CD4-positive, CD25-positive, alpha-beta regulatory T cell (primary cell): ENCODE results near the gene SMCO4. TPM values are rescaled to one million over a fixed set of nuclear protein-coding genes. Genes with fewer than 3 reads are reported as not detected.
"Not testable (repeated sequence)": the region's sequence is repeated elsewhere in the genome, so short reads cannot be mapped to it uniquely, and the experiment has no call there.

Source experiments
- ATAC-seq, 2 donors: fragments of 150-1000 bp; cut with Tn5 transposase; one replicate each; pipeline ENCODE4 v1.10.0; 2021; ENCODE audit warnings: low read depth in 2 of 2, moderate number of reproducible peaks in 2 of 2, moderate library complexity in 1 of 2
- DNase-seq, 3 donors: peaks; one replicate each; pipeline versions ENCODE4 v3.0.0 to v3.0.0-alpha.2; 2012 to 2022; ENCODE audit warnings: mixed read lengths in 1 of 3
- H3K27ac ChIP-seq: one replicate; pipeline ENCODE4 v1.7.0; 2013; ENCODE audit warnings: mild to moderate bottlenecking, low read length; ENCODE audit not compliant: insufficient read depth, poor library complexity, severe bottlenecking
- H3K27me3 ChIP-seq: one replicate; pipeline ENCODE4 v1.7.0; 2013; ENCODE audit warnings: low read length; ENCODE audit not compliant: control insufficient read depth, insufficient read depth
- H3K36me3 ChIP-seq: one replicate; pipeline ENCODE4 v1.7.0; 2013; ENCODE audit warnings: mild to moderate bottlenecking, low read length, moderate library complexity; ENCODE audit not compliant: control insufficient read depth, insufficient read depth
- H3K4me1 ChIP-seq: 2 replicates; pipeline ENCODE4 v1.7.0; 2013; ENCODE audit warnings: mild to moderate bottlenecking, low read length; ENCODE audit not compliant: insufficient read depth, control insufficient read depth, poor library complexity, severe bottlenecking
- H3K4me3 ChIP-seq: one replicate; pipeline ENCODE4 v1.7.0; 2013; ENCODE audit warnings: low read depth, mild to moderate bottlenecking, low read length, moderate library complexity
- H3K9me3 ChIP-seq, 2 experiments: 1 replicate in 1 of 2; 2 replicates in 1 of 2; pipeline ENCODE4 v1.7.0; 2013; ENCODE audit warnings: low read length in 2 of 2, mild to moderate bottlenecking in 1 of 2, moderate library complexity in 1 of 2; ENCODE audit not compliant: control insufficient read depth in 2 of 2
- H3K27ac Mint-ChIP-seq, 3 donors: one replicate each; pipeline ENCODE4 v1.8.0; 2020 to 2022; ENCODE audit warnings: mild to moderate bottlenecking in 3 of 3, mixed read lengths in 3 of 3, moderate library complexity in 2 of 3
- H3K27me3 Mint-ChIP-seq: one replicate; pipeline ENCODE4 v1.8.0; 2022; ENCODE audit warnings: mild to moderate bottlenecking, mixed read lengths
- H3K36me3 Mint-ChIP-seq: one replicate; pipeline ENCODE4 v1.8.0; 2020; ENCODE audit warnings: mixed read lengths
- H3K4me1 Mint-ChIP-seq, 4 donors: one replicate each; pipeline ENCODE4 v1.8.0; 2020 to 2022; ENCODE audit warnings: mixed read lengths in 4 of 4, mild to moderate bottlenecking in 1 of 4
- H3K4me3 Mint-ChIP-seq, 4 donors: one replicate each; pipeline ENCODE4 v1.8.0; 2020 to 2022; ENCODE audit warnings: mild to moderate bottlenecking in 4 of 4, mixed read lengths in 4 of 4, moderate library complexity in 3 of 4
- H3K9me3 Mint-ChIP-seq, 7 donors: one replicate each; pipeline ENCODE4 v1.8.0; 2020 to 2022; ENCODE audit warnings: mixed read lengths in 7 of 7, mild to moderate bottlenecking in 3 of 7, moderate library complexity in 2 of 7
- polyA plus RNA-seq, 4 donors: library from polyadenylated mRNA; unstranded; fragments of 300-500 nt; fragmentation: Illumina TruSeq; gene quantifications; one replicate each; pipeline ENCODE4 v1.2.3, GENCODE V29; 2021
- total RNA-seq: library from RNA; stranded (reverse); gene quantifications from one replicate; pipeline ENCODE4 v1.2.3, GENCODE V29; 2022

The SMCO4 gene
- total and polyA plus RNA-seq, 5 donors from 2014 or later = 4.8 to 12.8 (median 5.0) TPM

DNA sequence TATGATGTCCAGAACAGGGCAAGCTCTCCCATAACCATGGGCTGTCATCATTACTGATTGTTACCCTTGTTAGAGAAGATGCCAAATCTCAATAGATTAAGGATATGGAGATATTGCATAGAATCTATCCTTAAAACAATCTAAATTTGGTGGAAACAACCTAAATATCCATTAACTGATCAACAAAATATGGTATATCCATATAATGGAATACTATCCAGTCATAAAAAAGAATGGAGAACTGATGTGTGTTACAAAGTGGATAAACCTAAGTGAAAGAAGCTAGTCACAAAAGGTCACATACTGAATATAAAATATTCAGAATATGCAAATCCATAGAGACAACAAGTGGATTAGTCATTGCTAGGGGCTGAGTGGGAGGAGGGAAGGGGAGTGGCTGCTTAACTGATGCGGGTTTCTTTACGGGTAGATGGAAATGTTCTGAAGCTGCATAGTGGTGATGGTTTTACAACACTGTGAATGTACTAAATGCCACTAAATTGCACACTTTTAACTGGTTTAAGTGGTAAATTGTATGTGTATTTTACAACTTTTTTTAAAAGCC, 36.1 kb upstream of the SMCO4 start:
- peaks cover 0 to 7% (median 3%) of the 10 kb centered on the region in 7 donors for H3K9me3 Mint-ChIP-seq
- no peak overlapping the region for H3K4me3 Mint-ChIP-seq
- no peaks in the 10 kb centered on the region for H3K36me3 ChIP-seq
- no peak overlapping the region for H3K4me3 ChIP-seq
- DNase-seq = no peak
- no peak overlapping the region for H3K27ac ChIP-seq
- no peaks in the 10 kb centered on the region for H3K4me1 Mint-ChIP-seq
- no peaks in the 10 kb centered on the region for H3K27me3 Mint-ChIP-seq
- H3K4me1 ChIP-seq = no peaks in the 10 kb centered on the region
- peaks cover 0 to 4% of the 10 kb centered on the region in 2 experiments for H3K9me3 ChIP-seq
- no peak overlapping the region for H3K27ac Mint-ChIP-seq
- no peak for ATAC-seq
- peaks cover 2% of the 10 kb centered on the region for H3K27me3 ChIP-seq
- H3K36me3 Mint-ChIP-seq = no peaks in the 10 kb centered on the region

DNA sequence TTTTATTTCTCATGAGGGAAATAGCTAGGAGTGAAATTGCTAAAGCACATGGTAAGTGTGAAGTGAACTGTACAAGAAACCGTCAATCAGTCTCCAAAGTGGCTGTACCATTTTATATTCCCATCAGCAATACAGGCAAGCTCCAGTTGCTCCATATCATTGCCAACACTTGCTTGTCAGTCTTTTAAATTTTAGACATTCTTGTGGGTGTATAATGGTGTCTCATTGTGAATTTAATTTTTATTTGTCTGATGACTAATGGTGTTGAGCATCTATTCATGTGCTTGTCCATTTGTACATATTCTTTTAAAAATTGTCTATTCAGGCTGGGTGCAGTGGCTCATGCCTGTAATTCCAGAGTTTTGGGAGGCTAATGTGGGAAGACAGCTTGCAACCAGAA, 34.1 kb upstream of the SMCO4 start:
- no peaks in the 10 kb centered on the region for H3K27me3 Mint-ChIP-seq
- ATAC-seq (no peak), DNase-seq (no peak)
- no peak overlapping the region for H3K4me3 ChIP-seq
- H3K9me3 ChIP-seq = peaks cover 0 to 4% of the 10 kb centered on the region in 2 experiments
- H3K27ac ChIP-seq = no peak overlapping the region
- H3K36me3 ChIP-seq = no peaks in the 10 kb centered on the region
- no peaks in the 10 kb centered on the region for H3K4me1 ChIP-seq
- peaks cover 0 to 7% (median 3%) of the 10 kb centered on the region in 7 donors for H3K9me3 Mint-ChIP-seq
- no peak overlapping the region for H3K27ac Mint-ChIP-seq
- no peaks in the 10 kb centered on the region for H3K27me3 ChIP-seq
- no peaks in the 10 kb centered on the region for H3K36me3 Mint-ChIP-seq
- H3K4me1 Mint-ChIP-seq = no peaks in the 10 kb centered on the region
- no peak overlapping the region for H3K4me3 Mint-ChIP-seq

DNA sequence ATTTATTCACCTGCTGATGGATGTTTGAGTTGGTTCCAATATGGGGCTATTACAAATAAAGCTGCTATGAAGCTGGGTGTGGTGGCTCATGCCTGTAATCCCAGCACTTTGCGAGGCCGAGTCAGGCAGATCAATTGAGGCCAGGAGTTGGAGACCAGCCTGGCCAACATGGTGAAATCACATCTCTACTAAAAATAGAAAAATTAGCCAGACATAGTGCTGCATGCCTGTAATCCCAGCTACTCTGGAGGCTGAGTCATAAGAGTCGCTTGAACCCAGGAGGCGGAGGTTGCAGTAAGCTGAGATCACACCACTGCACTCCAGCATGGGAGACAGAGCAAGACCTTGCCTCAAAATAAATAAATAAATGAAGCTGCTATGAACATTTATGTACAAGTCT, 33.7 kb upstream of the SMCO4 start:
- not testable (repeated sequence) for H3K27ac ChIP-seq, ATAC-seq, H3K9me3 ChIP-seq, H3K27me3 ChIP-seq, H3K27me3 Mint-ChIP-seq, H3K36me3 Mint-ChIP-seq, H3K4me3 ChIP-seq, H3K27ac Mint-ChIP-seq, H3K9me3 Mint-ChIP-seq, H3K4me1 Mint-ChIP-seq, H3K36me3 ChIP-seq, H3K4me1 ChIP-seq, DNase-seq, H3K4me3 Mint-ChIP-seq

DNA sequence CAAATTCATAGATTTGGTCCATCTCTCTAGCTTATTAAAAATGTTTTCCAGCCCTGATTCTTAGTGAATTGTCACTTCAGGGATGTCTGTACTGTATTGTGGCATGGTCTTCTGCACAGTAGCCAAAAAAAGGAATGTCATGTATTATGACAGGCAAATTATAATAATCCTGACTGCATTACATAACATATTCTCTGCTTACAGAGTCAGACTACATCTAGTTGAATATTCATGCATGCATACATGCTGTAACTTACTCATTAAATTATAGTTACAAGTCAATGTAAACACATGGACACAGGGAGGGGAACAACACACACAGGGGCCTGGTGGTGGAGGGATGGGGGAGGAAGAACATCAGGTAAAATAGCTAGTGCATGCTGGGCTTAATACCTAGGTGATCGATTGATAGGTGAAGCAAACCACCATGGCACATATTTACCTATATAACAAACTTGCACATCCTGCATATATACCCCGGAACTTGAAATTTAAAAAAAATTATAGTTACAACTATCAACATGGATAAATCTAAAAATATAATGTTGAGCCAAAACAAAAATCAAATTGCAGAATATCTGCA, 31.5 kb upstream of the SMCO4 start:
- Histone ChIP-seq H3K27ac (no peak overlapping the region), H3K27me3 (peaks cover 2% of the 10 kb centered on the region), H3K4me3 (no peak overlapping the region), H3K9me3 (peaks cover 0 to 4% of the 10 kb centered on the region in 2 experiments), H3K4me1 (no peaks in the 10 kb centered on the region), H3K36me3 (no peaks in the 10 kb centered on the region)
- Mint-ChIP-seq H3K4me1 (no peaks in the 10 kb centered on the region), H3K9me3 (peaks cover 0 to 6% (median 2%) of the 10 kb centered on the region in 7 donors), H3K36me3 (no peaks in the 10 kb centered on the region), H3K27ac (no peak overlapping the region), H3K27me3 (no peaks in the 10 kb centered on the region), H3K4me3 (no peak overlapping the region)
- ATAC-seq (no peak), DNase-seq (no peak)

DNA sequence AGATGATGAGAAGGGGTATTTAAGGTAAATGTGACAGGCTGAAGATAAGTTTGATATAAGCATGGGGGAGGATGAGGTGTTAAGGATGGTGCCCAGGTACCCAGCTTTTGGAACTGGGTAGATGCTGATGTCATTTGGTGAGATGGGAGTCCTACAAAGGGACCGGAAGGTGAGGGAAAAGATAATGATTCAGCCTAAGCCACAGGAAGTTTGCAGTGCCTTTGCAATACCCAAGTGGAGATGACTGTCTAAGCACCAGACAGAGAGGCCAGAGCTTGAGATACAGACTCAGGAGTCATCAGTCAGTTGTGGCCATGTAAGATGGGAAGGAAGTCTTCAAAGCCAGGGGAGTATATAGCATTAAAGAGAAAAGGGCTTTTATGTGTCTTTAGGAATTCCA, 30.0 kb upstream of the SMCO4 start:
- H3K27me3 Mint-ChIP-seq = no peaks in the 10 kb centered on the region
- no peak overlapping the region for H3K27ac Mint-ChIP-seq
- H3K4me1 Mint-ChIP-seq = no peaks in the 10 kb centered on the region
- Histone ChIP-seq H3K36me3 (no peaks in the 10 kb centered on the region), H3K27ac (no peak overlapping the region), H3K4me1 (no peaks in the 10 kb centered on the region), H3K27me3 (peaks cover 2% of the 10 kb centered on the region), H3K9me3 (no peaks in the 10 kb centered on the region), H3K4me3 (no peak overlapping the region)
- DNase-seq = no peak
- no peak for ATAC-seq
- peaks cover 0 to 6% (median 0%) of the 10 kb centered on the region in 7 donors for H3K9me3 Mint-ChIP-seq
- no peak overlapping the region for H3K4me3 Mint-ChIP-seq
- H3K36me3 Mint-ChIP-seq = no peaks in the 10 kb centered on the region

DNA sequence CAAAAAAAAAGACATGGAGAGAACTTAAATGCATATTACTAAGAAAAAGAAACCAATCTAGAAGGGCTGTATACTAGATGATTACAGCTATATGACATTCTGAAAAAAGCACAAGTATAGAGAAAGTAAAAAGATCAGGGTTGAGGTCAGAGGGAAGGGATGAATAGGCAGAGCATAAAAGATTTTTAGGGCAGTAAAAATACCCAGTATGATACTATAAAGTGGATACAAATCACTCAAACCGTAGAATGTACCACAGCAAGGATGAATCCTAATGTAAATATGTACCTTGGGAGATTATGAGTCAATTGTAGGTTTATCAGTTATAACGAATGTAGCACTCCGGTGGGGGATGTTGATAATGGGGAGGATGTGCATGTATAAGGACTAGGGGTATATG, 29.4 kb upstream of the SMCO4 start:
- no peak overlapping the region for H3K4me3 ChIP-seq
- no peaks in the 10 kb centered on the region for H3K9me3 ChIP-seq
- DNase-seq = no peak
- H3K27ac Mint-ChIP-seq = no peak overlapping the region
- no peak overlapping the region for H3K4me3 Mint-ChIP-seq
- no peaks in the 10 kb centered on the region for H3K36me3 ChIP-seq
- H3K4me1 ChIP-seq = no peaks in the 10 kb centered on the region
- H3K36me3 Mint-ChIP-seq = no peaks in the 10 kb centered on the region
- H3K9me3 Mint-ChIP-seq = peaks cover 0 to 6% (median 0%) of the 10 kb centered on the region in 7 donors
- H3K27me3 ChIP-seq = peaks cover 2% of the 10 kb centered on the region
- H3K27me3 Mint-ChIP-seq = no peaks in the 10 kb centered on the region
- no peaks in the 10 kb centered on the region for H3K4me1 Mint-ChIP-seq
- H3K27ac ChIP-seq = no peak overlapping the region
- no peak for ATAC-seq

DNA sequence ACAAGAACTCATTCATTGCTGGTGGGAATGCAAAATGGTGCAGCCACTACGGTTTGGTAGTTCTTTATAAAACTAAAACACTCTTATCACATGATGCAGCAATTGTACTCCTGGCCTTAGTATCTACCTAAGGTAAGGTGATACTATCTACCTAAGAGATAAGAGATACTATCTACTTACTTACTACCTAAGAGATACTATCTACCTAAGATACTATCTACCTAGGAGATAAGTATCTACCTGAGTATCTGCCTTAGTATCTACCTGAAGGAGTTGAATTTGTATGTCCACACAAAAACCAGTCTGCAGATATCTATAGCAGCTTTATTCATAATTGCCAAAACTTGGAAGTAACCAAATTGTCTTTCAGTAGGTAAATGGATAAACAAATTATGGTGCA, 29.0 kb upstream of the SMCO4 start:
- Mint-ChIP-seq H3K27ac (no peak overlapping the region), H3K4me3 (no peak overlapping the region), H3K9me3 (peaks cover 0 to 6% (median 0%) of the 10 kb centered on the region in 7 donors), H3K36me3 (no peaks in the 10 kb centered on the region), H3K27me3 (no peaks in the 10 kb centered on the region), H3K4me1 (no peaks in the 10 kb centered on the region)
- H3K27ac ChIP-seq = no peak overlapping the region
- ATAC-seq (no peak), DNase-seq (no peak)
- H3K36me3 ChIP-seq = no peaks in the 10 kb centered on the region
- no peak overlapping the region for H3K4me3 ChIP-seq
- peaks cover 2% of the 10 kb centered on the region for H3K27me3 ChIP-seq
- no peaks in the 10 kb centered on the region for H3K4me1 ChIP-seq
- no peaks in the 10 kb centered on the region for H3K9me3 ChIP-seq

DNA sequence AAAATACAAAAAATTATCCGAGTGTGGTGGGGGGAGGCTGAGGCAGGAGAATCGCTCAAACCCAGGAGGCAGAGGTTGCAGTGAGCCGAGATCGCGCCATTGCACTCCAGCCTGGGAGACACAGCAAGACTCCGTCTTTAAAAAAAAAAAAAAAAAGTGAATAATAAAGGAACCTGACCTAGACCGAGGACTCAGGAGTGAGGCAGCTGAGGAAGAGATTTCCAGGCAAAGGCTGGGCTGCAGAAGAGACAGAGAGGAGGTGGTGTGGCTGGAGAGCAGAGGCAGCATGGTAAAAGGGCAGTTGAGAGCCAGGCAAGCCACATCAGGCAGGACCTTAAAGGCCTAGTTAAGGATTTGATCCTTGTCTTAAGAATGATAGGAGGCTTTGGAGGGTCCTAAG, 28.4 kb upstream of the SMCO4 start:
- Mint-ChIP-seq H3K27ac (no peak overlapping the region), H3K9me3 (peaks cover 0 to 6% (median 0%) of the 10 kb centered on the region in 7 donors), H3K4me3 (no peak overlapping the region), H3K27me3 (no peaks in the 10 kb centered on the region), H3K36me3 (no peaks in the 10 kb centered on the region), H3K4me1 (no peaks in the 10 kb centered on the region)
- H3K4me3 ChIP-seq = no peak overlapping the region
- DNase-seq (no peak), ATAC-seq (no peak)
- no peaks in the 10 kb centered on the region for H3K9me3 ChIP-seq
- H3K4me1 ChIP-seq = no peaks in the 10 kb centered on the region
- H3K27me3 ChIP-seq = peaks cover 2% of the 10 kb centered on the region
- H3K27ac ChIP-seq = no peak overlapping the region
- H3K36me3 ChIP-seq = no peaks in the 10 kb centered on the region
